ENCODE measurements around the gene PCDH1.

GRCh38 chr5:141866096-141866495 lies 12.1 kb downstream of the PCDH1 start:
- TF ChIP-seq POLR2A (IDR thresholded peaks at IDR 0.05) (no peak), CTCF (IDR thresholded peaks at IDR 0.05) (no peak)

Measured in right lobe of liver (tissue), 4 donors.